Fibroblast of villous mesenchyme (primary cell): ENCODE results near the gene HIVEP3. TPM values are rescaled to one million over a fixed set of nuclear protein-coding genes. Genes with fewer than 3 reads are reported as not detected.

Experiments used
- DNase-seq: peaks from one replicate; pipeline ENCODE4 v3.0.0-alpha.2; 2010; ENCODE audit warnings: low read depth
- H3K4me3 ChIP-seq: 2 replicates; pipeline ENCODE4 v1.5.1; 2011; ENCODE audit warnings: low read depth, mild to moderate bottlenecking, low read length
- total RNA-seq: library from RNA; depleted of rRNA; stranded (reverse); fragments of >200 nt; gene quantifications from 2 replicates; pipeline ENCODE4 v1.2.3, GENCODE V29; 2012
- TF ChIP-seq, protein P1 (sequence below): IDR thresholded peaks from 2 replicates; pipeline ENCODE4 v1.5.1; 2012; ENCODE audit warnings: low read depth, mild to moderate bottlenecking, low read length; ENCODE audit not compliant: insufficient read depth

The HIVEP3 gene
- total RNA-seq, 1 donor = 0.86 TPM

DNA sequence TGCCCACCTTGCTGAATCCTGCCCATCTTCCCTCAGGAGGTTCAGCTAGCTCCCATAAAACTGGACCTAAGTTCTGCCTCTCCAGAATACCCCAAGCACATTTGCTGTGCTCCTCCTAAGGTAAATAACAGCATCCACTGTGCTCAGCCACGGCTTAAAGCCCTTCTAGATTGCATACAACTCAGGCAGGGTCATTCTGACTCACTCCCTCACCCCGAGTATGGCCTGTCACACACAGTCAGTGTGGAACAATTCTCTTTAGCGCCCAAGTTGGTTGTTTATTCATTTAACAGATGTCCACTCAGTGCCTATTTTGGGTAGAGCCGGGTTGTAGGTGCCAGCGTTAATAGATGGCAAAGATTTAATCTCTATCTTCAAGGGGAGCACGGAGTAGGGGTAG, 286.8 kb downstream of the HIVEP3 start:
- TF ChIP-seq, protein P1, sequence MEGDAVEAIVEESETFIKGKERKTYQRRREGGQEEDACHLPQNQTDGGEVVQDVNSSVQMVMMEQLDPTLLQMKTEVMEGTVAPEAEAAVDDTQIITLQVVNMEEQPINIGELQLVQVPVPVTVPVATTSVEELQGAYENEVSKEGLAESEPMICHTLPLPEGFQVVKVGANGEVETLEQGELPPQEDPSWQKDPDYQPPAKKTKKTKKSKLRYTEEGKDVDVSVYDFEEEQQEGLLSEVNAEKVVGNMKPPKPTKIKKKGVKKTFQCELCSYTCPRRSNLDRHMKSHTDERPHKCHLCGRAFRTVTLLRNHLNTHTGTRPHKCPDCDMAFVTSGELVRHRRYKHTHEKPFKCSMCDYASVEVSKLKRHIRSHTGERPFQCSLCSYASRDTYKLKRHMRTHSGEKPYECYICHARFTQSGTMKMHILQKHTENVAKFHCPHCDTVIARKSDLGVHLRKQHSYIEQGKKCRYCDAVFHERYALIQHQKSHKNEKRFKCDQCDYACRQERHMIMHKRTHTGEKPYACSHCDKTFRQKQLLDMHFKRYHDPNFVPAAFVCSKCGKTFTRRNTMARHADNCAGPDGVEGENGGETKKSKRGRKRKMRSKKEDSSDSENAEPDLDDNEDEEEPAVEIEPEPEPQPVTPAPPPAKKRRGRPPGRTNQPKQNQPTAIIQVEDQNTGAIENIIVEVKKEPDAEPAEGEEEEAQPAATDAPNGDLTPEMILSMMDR = no peak
- no peak overlapping the region for H3K4me3 ChIP-seq
- peak; percentile 43 for DNase-seq

DNA sequence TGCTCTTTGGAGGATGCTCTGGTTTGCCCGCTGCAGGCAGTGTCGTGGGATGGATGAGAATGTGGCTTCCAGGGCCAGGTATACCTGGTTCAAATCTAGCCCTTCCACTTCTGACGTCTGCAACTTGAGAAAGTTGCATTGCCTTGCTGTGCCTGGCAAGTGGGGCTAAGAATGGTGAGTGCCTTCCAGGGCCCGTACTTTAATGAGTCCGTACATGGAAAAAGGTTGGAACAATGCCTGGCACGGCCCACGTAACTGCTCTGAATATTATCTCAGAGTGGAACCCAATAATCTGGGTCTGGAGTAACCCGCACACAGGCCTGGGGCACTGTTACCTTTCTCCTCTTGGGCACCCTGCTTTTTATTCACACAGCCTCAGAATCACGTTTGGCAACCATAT, 287.6 kb downstream of the HIVEP3 start:
- TF ChIP-seq, protein P1 = no peak
- DNase-seq = no peak
- no peak overlapping the region for H3K4me3 ChIP-seq

DNA sequence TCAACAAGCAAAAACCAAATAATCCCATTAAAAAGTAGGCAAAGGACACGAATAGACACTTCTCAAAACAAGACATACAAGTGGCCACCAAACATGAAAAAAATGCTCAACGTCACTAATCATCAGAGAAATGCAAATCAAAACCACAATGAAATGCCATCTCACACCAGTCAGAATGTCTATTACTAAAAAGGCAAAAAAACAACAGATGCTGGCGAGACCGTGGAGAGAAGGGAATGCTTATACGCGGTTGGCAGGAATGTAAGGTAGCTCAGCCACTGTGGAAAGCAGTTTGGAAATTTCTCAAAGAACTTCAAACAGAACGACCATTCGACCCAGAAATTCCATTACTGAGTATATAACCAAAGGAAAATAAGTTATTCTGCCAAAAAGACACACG, 289.2 kb downstream of the HIVEP3 start:
- H3K4me3 ChIP-seq = no peak overlapping the region
- TF ChIP-seq, protein P1 = no peak
- peak; percentile 60 for DNase-seq

DNA sequence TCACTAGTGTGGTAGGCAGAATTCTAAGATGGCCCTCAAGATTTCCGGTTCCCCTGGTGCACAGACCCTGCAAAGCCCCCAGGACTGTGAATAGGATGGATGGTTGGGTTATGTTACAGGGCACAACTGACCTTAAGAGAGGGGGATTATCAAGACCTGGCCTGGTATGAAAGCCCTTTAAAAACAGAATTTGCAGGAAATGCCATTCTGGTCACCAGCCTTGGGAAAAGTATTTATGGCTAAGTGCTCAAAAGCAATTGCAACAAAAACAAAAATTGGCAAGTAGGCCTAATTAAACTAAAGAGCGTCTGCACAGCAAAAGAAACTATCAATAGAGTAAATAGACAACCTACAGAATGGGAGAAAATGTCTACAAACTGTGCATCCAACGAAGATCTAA, 289.6 kb downstream of the HIVEP3 start:
- H3K4me3 ChIP-seq = no peak overlapping the region
- peak; percentile 40 for DNase-seq
- TF ChIP-seq, protein P1 = no peak

DNA sequence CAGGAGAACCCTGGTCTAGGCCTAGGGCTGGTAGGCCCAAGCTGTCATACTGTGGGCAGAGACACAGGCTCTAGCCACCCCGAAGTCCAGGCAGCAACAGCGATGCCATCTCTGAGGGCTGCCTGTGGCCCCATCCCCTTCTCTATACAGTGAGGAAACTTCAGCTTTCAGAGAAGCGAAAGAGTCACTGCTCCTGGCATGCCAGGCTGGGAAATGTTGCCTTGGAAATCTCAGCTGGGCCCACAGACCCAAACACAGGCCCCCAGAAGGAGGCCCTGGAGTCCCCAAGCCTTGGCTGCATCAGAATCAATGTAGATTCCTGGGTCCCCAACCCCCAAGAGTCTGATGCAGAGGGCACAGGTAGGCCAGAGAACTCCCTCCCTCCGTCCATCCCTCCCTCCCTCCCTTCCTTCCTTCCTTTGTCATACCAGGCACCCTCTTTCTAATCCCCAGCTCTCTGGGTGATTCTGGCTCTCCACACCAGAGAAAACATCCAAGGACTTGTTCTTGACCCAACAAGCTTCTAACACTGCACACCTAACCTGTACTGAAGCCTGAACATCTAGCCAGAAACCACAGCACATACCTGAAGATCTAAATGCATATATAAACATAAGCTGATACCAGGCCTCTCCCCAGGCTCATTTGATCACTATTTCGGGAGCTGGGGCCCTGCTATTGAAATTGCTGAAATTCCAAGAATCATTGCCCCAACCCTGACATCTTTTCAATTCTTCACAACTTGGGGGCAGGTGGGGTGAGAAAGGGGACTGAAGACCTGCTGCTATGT, 291.0 kb downstream of the HIVEP3 start:
- TF ChIP-seq, protein P1 = no peak
- no peak for DNase-seq
- no peak overlapping the region for H3K4me3 ChIP-seq

DNA sequence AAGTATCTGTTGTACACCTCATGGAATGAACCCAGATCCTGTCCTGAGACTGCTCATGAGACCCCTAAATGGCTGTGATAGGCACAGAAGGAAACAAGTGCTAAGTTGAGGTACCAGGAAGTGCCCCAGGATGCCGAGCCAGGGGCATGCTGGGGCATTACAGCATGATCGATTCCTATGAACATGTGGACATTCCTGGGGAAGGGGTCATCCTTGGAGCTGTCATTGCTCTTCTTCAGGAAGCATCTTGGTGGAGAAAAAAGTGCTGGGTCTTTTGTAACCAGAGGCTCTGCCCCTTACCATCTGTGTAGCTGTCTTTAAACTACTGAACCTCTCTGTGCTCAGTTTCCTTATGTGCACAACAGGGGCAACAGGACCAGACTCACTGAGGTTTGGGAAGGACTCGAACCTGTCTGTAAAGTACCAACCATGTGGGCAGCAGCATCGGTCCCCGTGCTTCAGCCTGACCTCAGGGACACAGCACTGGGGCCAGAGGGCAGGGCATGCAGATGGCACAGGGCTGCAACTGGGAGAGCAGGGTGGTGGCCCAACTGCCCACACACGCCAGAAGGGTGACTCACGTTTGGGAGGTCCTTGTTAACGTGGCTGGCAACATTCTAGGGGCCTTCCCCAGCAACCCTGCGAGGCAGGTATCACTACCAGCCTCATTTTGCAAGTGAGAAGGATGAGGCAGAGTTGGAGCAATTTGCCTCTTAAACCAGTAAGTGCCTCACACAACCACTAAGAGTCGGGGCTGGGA, 291.9 kb downstream of the HIVEP3 start:
- no peak for DNase-seq
- no peak overlapping the region for H3K4me3 ChIP-seq
- TF ChIP-seq, protein P1 = no peak

DNA sequence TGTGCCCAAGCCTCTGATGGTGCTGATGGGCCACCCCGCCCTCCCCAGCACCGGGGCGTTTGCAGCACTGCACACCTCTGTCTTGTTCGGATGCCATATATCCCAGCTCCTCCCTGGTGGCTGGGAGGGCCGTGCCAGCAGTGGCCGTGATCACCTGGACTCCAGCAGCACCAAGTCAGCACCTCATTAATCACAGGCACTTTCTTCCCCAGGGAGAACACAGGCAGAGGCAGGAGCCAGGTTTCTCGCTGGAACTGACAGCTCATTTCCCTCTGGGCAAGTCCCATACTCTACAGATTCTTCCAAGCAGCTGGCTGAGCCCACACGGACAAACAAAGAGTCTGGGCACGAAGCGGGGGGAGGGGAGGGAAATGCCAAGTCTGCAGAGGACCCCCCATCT, 292.6 kb downstream of the HIVEP3 start:
- DNase-seq = no peak
- TF ChIP-seq, protein P1 = no peak
- no peak overlapping the region for H3K4me3 ChIP-seq
